MV-4-11 (cell line): ENCODE results near the gene DHX8.
A peak's percentile ranks its signal among the peaks of the same experiment; 100 is the strongest.
"Not testable (repeated sequence)": the region's sequence is repeated elsewhere in the genome, so short reads cannot be mapped to it uniquely, and the experiment has no call there.

Experiments used
- DNase-seq: peaks from one replicate; lab custom pipeline; 2025; lab: John Stamatoyannopoulos, UW

Gene DHX8

GRCh38 chr17:43462569-43462968 is 21.2 kb upstream of the DHX8 start:
- DNase-seq = not testable (repeated sequence)

- peak; percentile 72 for DNase-seq
Measured at GRCh38 chr17:43463241-43463640, 20.5 kb upstream of the DHX8 start.

- no peak for DNase-seq
Measured at GRCh38 chr17:43464046-43464445, 19.7 kb upstream of the DHX8 start.

- no peak for DNase-seq
Measured at GRCh38 chr17:43465049-43465448, 18.7 kb upstream of the DHX8 start.

GRCh38 chr17:43467981-43468581 is 15.7 kb upstream of the DHX8 start:
- no peak for DNase-seq

- DNase-seq = peak; percentile 89
Measured at GRCh38 chr17:43468691-43469139, 15.1 kb upstream of the DHX8 start.

GRCh38 chr17:43469145-43469544 is 14.6 kb upstream of the DHX8 start:
- DNase-seq = peak; percentile 60

GRCh38 chr17:43471585-43472160 is 12.1 kb upstream of the DHX8 start:
- DNase-seq = no peak

GRCh38 chr17:43475494-43476089 is 8.2 kb upstream of the DHX8 start:
- no peak for DNase-seq

GRCh38 chr17:43476306-43476705 is 7.5 kb upstream of the DHX8 start:
- DNase-seq = not testable (repeated sequence)

- no peak for DNase-seq
Measured at GRCh38 chr17:43477832-43478634, 5.7 kb upstream of the DHX8 start.

- no peak for DNase-seq
Measured at GRCh38 chr17:43479948-43480347, 3.8 kb upstream of the DHX8 start.

GRCh38 chr17:43482103-43483012 is 1.4 kb upstream of the DHX8 start:
- no peak for DNase-seq

- no peak for DNase-seq
Measured at GRCh38 chr17:43490621-43491020, 6.8 kb downstream of the DHX8 start.

- DNase-seq = not testable (repeated sequence)
Measured at GRCh38 chr17:43509440-43509839, 25.7 kb downstream of the DHX8 start.

- not testable (repeated sequence) for DNase-seq
Measured at GRCh38 chr17:43511199-43511598, 27.4 kb downstream of the DHX8 start.

GRCh38 chr17:43515656-43516055 is 31.9 kb downstream of the DHX8 start:
- DNase-seq = no peak

- no peak for DNase-seq
Measured at GRCh38 chr17:43517161-43517560, 33.4 kb downstream of the DHX8 start.

GRCh38 chr17:43517615-43518386 is 34.0 kb downstream of the DHX8 start:
- DNase-seq = no peak

GRCh38 chr17:43521389-43521788 is 37.6 kb downstream of the DHX8 start:
- no peak for DNase-seq
